Thyroid gland (tissue), 4 donors: ENCODE data around the gene FOSL1. TPM values are rescaled to one million over a fixed set of nuclear protein-coding genes. Genes with fewer than 3 reads are reported as not detected.
A peak's percentile ranks its signal among the peaks of the same experiment; 100 is the strongest.

Source experiments
- DNase-seq, 2 donors: peaks; one replicate each; pipeline ENCODE4 v3.0.0-alpha.2; 2019
- H3K27ac ChIP-seq, 3 donors: fragments of 200-600 bp; sonication (generic); 1 replicate in 2 of 3; 2 replicates in 1 of 3; pipeline ENCODE4 v1.5.1; 2016 to 2019; ENCODE audit warnings: mild to moderate bottlenecking in 1 of 3, moderate library complexity in 1 of 3
- H3K27me3 ChIP-seq: fragments of 200-600 bp; sonication (generic); one replicate; pipeline ENCODE4 v1.5.1; 2019
- H3K36me3 ChIP-seq, 2 donors: fragments of 200-600 bp; sonication (generic); one replicate each; pipeline ENCODE4 v1.5.1; 2016 to 2019
- H3K4me1 ChIP-seq, 2 donors: fragments of 200-600 bp; sonication (generic); one replicate each; pipeline ENCODE4 v1.5.1; 2017 to 2019
- H3K4me3 ChIP-seq, 3 donors: fragments of 200-600 bp; sonication (generic); replicated peaks in 1 of 3; 1 replicate in 2 of 3; 2 replicates in 1 of 3; pipeline ENCODE4 v1.5.1; 2016; ENCODE audit warnings: mild to moderate bottlenecking in 1 of 3
- H3K9me3 ChIP-seq: fragments of 200-600 bp; sonication (generic); one replicate; pipeline ENCODE4 v1.5.1; 2017
- POLR2A ChIP-seq, 2 donors: fragments of 450-650 bp; IDR thresholded peaks; one replicate each; pipeline ENCODE4 v1.6.1; 2017; ENCODE audit warnings: antibody characterized with exemption in 2 of 2, mild to moderate bottlenecking in 2 of 2, moderate library complexity in 1 of 2
- WGBS, 2 donors: methylation state at CpG; one replicate each; pipeline ENCODE4 v1.1.5; 2017; 5-methylcytosine and 5-hydroxymethylcytosine counted together
- intact Hi-C: fragments of 100-400 bp; cut with DNase I; formaldehyde crosslinking; loops from one replicate; pipeline ENCODE4 v1.15.1; 2023
- total RNA-seq, 4 donors: library from RNA; depleted of rRNA; stranded (reverse); fragments of >200 nt; gene quantifications; one replicate each; pipeline ENCODE4 v1.2.3, GENCODE V29; 2016
- TF ChIP-seq, protein P1 (sequence below), 6 experiments: fragments of 200-600 bp in 3 of 6; fragments of 450-650 bp in 3 of 6; sonication (generic) in 3 of 6; IDR thresholded peaks; one replicate each; pipeline ENCODE4 v1.5.1; 2016 to 2019; ENCODE audit warnings: antibody characterized with exemption in 6 of 6, mild to moderate bottlenecking in 2 of 6, inconsistent platforms in 1 of 6, moderate library complexity in 1 of 6

The FOSL1 gene
- total RNA-seq, 4 donors from 2014 or later = 0.33 to 1.6 (median 1.5) TPM

DNA sequence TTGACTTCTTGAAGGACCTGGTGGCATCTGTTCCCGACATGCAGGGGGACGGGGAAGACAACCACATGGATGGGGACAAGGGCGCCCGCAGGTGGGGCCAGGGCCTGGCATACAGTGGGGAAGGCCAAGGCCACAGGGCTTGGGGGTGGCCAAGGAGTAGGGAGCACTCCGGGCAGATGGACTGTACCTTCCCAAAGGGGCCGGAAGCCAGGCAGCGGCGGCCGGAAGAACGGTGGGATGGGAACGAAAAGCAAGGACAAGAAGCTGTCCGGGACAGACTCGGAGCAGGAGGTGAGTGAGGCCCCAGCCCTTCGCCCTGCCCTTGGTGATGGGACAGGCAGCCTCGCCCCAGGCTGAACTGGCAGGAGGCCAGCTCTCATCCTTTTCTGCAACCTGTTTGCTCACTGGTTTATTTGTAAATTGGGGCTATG lies 20.2 kb upstream of the FOSL1 start:
- 40 to 52% methylated on average over 14 to 15 of the region's 15 CpGs for WGBS, 2 donors
- TF ChIP-seq POLR2A (IDR thresholded peaks at IDR 0.05) = no peak
- TF ChIP-seq, protein P1, sequence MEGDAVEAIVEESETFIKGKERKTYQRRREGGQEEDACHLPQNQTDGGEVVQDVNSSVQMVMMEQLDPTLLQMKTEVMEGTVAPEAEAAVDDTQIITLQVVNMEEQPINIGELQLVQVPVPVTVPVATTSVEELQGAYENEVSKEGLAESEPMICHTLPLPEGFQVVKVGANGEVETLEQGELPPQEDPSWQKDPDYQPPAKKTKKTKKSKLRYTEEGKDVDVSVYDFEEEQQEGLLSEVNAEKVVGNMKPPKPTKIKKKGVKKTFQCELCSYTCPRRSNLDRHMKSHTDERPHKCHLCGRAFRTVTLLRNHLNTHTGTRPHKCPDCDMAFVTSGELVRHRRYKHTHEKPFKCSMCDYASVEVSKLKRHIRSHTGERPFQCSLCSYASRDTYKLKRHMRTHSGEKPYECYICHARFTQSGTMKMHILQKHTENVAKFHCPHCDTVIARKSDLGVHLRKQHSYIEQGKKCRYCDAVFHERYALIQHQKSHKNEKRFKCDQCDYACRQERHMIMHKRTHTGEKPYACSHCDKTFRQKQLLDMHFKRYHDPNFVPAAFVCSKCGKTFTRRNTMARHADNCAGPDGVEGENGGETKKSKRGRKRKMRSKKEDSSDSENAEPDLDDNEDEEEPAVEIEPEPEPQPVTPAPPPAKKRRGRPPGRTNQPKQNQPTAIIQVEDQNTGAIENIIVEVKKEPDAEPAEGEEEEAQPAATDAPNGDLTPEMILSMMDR (IDR thresholded peaks at IDR 0.05) = no peak
- Histone ChIP-seq H3K9me3 (no peaks in the 10 kb centered on the region), H3K36me3 (peaks cover 3 to 19% of the 10 kb centered on the region in 2 donors), H3K27me3 (no peaks in the 10 kb centered on the region), H3K4me3 (peak overlapping the region in 2 of 3 donors; percentile 95 to 99), H3K4me1 (peaks cover 34 to 52% of the 10 kb centered on the region in 2 donors), H3K27ac (peak overlapping the region in 2 of 3 donors; percentile 67 to 75)
- DNase-seq = no peak
- intact Hi-C loops = no loop called here

DNA sequence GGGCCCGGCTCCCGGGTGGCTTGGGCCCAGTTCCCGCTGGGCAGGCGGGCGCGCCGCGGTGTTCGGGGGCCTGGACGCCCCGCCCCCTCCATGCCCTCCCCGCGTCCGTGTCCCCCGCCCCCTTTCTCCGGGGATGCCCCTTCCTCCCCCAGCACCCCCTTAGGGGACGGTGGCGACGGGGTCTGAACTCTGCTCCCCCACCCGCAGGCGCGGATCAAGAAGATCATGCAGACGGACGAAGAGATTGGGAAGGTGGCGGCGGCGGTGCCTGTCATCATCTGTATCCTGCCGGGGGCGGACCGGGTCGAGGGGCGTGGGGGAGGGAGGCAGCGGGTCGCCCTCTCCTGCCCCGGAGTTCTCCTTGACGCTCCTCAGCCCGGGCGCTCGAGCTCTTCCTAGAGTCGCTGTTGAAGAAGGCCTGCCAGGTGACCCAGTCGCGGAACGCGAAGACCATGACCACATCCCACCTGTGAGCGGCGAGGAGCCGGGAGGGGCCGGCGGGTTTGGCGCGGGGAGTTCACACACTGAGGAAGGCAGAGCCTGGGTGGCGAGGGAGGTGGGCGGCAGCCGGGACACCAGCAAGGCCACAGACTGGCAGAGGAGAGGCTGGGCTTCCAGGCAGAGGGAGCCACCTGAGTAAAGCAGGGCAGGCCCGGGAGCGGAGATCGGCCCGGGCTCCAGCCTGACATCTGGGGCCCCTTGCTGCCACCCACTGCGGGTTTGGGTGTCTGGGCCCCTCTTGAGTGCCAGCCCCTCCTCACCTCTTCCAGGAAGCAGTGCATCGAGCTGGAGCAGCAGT lies 19.6 kb upstream of the FOSL1 start:
- peaks cover 3 to 19% of the 10 kb centered on the region in 2 donors for H3K36me3 ChIP-seq
- H3K4me3 ChIP-seq = peak overlapping the region; percentile 93 to 99 (median 95)
- intact Hi-C loops = loop anchor here (5.0 kb wide), 1 partner anchor 43 kb away; the partner anchor contains the start of gene SART1
- H3K27me3 ChIP-seq = no peaks in the 10 kb centered on the region
- 0% methylated on average over 8 to 19 of the region's 60 CpGs for WGBS, 2 donors
- peak overlapping the region; percentile 67 to 75 (median 69) for H3K27ac ChIP-seq
- DNase-seq = peak; percentile 74 to 77
- no peak for TF ChIP-seq POLR2A (IDR thresholded peaks at IDR 0.05)
- TF ChIP-seq, protein P1 (IDR thresholded peaks at IDR 0.05) = no peak
- H3K4me1 ChIP-seq = peaks cover 28 to 50% of the 10 kb centered on the region in 2 donors
- no peaks in the 10 kb centered on the region for H3K9me3 ChIP-seq

DNA sequence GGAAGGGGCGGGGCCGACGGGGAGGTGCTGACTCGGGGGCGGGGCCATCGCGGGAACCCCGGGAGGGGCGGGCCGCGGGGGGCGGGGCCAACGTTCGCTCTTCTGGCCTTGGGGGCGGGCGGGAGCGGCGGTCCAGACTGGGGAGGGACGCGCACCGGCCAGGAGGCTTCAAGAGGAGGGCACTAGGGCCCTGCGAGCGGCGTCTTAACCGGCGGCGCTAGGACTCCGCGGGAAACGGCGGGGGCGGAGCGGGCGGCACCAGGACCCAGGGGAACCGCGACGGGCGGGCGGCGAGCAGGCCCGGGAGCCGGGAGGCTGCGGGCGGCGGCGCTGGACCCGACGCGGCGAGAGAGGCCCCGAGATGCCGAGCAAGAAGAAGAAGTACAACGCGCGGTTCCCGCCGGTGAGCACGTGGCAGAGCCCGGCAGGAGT lies 19.0 kb upstream of the FOSL1 start, which contains the start of gene DRAP1:
Gene DRAP1 (plus strand): TSS at position 286 of the 432 bp plus-strand sequence. CDS start 76 bp downstream, at position 362.
- peak; percentile 99 for DNase-seq
- peaks cover 3 to 19% of the 10 kb centered on the region in 2 donors for H3K36me3 ChIP-seq
- H3K4me1 ChIP-seq = peaks cover 27 to 47% of the 10 kb centered on the region in 2 donors
- peak within 1 kb of the TSS; percentile 95 to 99 (median 96) for H3K4me3 ChIP-seq
- TF ChIP-seq POLR2A (IDR thresholded peaks at IDR 0.05) = peak; percentile 52 to 80
- TF ChIP-seq, protein P1 (IDR thresholded peaks at IDR 0.05) = peak in 2 of 6 experiments; percentile 5 to 35
- 0% methylated on average over 2 of the region's 59 CpGs; no CpG with 5 or more reads in 1 of the 2 donors for WGBS, 2 donors
- H3K9me3 ChIP-seq = no peaks in the 10 kb centered on the region
- H3K27ac ChIP-seq = peak within 1 kb of the TSS; percentile 82 to 85 (median 85)
- intact Hi-C loops = loop anchor here (5.0 kb wide), 1 partner anchor 43 kb away; the partner anchor contains the start of gene SART1
- H3K27me3 ChIP-seq = no peaks in the 10 kb centered on the region

DNA sequence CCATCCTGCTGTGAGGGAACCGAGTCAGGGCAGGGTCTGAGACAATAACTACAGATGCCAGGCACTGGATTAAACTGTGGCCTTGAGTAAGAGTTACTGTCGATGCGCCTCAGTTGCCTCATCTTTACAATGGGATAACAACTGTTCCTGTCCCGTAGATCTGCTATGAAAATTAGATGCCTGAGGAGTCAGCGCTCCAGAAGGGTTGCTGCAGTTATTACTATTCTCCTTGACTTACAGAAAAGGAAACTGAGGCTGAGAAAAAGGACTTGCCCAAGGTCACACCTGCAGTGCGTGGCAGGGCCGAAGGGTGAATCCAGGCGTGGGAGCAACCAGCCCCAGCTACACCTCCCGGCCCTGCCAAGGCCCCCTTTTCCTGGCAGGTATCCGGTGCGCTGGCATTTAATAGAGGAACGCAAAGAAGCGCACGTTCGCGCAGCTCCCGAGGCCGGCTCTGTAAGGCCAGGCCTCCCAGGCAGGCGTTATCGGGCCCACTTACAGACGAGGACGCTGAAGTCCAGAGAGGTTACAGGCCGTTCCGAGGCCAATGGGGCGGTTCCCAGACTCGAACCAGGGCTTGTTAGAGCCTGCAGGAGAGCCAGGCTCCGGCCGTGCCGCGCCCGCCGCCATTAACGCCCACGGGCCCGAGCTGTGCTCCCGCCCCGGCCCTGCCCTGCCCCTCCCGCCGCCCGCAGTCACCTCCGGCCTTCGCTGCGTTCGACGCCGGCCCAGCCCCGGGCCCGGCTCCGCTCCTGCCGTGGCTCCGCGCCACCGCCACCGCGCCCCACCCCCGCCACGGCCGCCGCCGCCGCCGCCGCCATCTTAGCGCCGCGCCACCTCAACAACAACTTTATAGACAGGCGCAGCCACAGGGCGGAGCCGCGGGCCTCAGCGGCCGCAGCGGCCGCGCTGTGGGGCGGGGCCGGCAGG lies 18.3 kb upstream of the FOSL1 start, which contains the start of gene C11orf68:
Gene C11orf68 (minus strand): TSS at position 852 of the 930 bp plus-strand sequence. CDS start 31 bp downstream, at position 821.
- 9 to 38% methylated on average over 8 to 34 of the region's 77 CpGs for WGBS, 2 donors
- TF ChIP-seq POLR2A (IDR thresholded peaks at IDR 0.05) = peak in 1 of 2 donors; percentile 64
- TF ChIP-seq, protein P1 (IDR thresholded peaks at IDR 0.05) = no peak

More for the DNA sequence above, 18.3 kb upstream of the FOSL1 start, which contains the start of gene C11orf68:
- peaks cover 27 to 47% of the 10 kb centered on the region in 2 donors for H3K4me1 ChIP-seq
- peak within 1 kb of the TSS; percentile 82 to 85 (median 85) for H3K27ac ChIP-seq
- no peaks in the 10 kb centered on the region for H3K27me3 ChIP-seq
- H3K4me3 ChIP-seq = peak within 1 kb of the TSS; percentile 95 to 99 (median 96)
- H3K9me3 ChIP-seq = no peaks in the 10 kb centered on the region
- peaks cover 3 to 17% of the 10 kb centered on the region in 2 donors for H3K36me3 ChIP-seq
- DNase-seq = peak in 1 of 2 donors; percentile 53
- intact Hi-C loops = loop anchor here (5.0 kb wide), 1 partner anchor 44 kb away; the partner anchor contains the start of gene SART1
